Coronary artery (tissue), 2 donors: ENCODE data around the gene LYSMD1.

Experiments used
- DNase-seq: peaks from one replicate; pipeline ENCODE4 v3.0.0-alpha.2; 2017; ENCODE audit warnings: low spot score
- H3K27ac ChIP-seq, 2 donors: fragments of 200-600 bp; sonication (generic); one replicate each; pipeline ENCODE4 v1.5.1; 2016 to 2019
- H3K4me3 ChIP-seq: fragments of 200-600 bp; sonication (generic); 2 replicates; pipeline ENCODE4 v1.5.1; 2016; ENCODE audit warnings: mild to moderate bottlenecking, moderate library complexity
- CTCF ChIP-seq: fragments of 200-600 bp; sonication (generic); IDR thresholded peaks from one replicate; pipeline ENCODE4 v1.5.1; 2019; ENCODE audit warnings: antibody characterized with exemption

The LYSMD1 gene

DNA sequence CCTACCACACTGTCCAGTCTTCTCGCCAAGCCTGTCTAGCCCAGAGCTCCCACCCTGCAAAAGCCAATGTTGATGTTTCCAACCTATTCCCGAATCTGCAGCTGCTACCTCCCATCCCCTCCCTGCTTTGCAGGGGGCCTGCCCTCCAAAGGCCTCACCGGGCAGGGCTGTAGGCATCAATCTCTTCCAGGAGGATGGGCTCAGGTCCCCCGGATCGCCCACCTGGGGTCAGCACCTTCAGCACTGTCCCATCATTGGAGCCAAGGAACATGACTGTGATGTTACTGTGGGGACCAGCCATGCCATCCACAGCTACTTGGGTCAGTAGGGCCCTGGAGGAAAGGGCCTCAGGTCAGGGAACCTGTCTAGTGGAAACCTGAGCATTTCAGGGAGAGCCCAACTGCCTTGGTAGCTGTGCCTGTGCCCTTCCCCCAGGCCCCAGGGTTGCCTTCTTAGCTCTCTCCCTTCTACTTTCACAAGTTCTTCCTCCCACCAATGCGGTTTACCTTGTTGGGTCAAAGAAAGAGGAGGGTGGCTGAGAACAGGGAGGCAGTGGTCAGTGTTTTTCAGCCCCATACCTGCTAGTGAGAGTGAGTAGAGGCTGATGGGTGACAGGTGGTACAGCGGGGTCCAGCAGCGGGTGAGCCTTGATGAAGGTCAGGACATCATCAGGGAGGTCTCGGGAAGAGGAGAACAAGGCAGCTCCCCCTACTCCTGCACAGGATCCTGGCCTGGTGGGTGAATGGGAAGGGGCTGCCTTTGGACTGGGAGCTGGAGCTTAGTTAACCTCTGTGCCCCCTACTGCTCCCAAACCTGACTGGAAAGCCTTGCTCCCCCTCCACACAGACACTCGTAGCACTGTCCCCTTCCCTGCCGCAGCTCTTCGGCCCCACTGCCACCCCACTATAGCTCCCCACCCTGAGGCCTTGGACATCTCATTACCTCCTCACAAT is 30.0 kb downstream of the LYSMD1 start:
- no peak overlapping the region for H3K4me3 ChIP-seq
- DNase-seq: no peak
- no peak overlapping the region for H3K27ac ChIP-seq

DNA sequence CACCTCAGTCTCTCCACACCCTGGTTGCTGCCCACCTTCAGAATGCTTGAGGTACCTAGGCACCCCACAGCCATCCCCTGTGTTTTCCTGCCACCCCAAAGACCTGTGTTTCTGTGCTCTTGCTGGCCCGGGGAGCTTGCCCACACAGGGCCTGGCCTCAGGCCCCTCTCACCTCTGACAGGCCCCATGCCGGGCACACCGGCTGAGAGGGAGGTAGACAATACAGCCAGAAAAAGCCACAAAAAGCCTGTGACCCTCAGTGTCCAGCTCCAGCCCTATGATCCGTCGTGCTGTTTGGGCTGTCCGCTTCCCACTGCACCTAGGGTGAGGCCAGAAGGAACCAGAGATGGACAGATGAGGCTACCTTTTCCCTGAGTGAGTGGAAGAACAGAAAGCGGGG is 30.7 kb downstream of the LYSMD1 start:
- DNase-seq: no peak
- no peak for TF ChIP-seq CTCF
- Histone ChIP-seq H3K4me3 (no peak overlapping the region), H3K27ac (no peak overlapping the region)

More for the DNA sequence above, 30.0 kb downstream of the LYSMD1 start:
- TF ChIP-seq CTCF: no peak

- Histone ChIP-seq H3K4me3 (no peak overlapping the region), H3K27ac (no peak overlapping the region)
- no peak for DNase-seq
- no peak for TF ChIP-seq CTCF
Measured at GRCh38 chr1:151134396-151134795, 31.3 kb downstream of the LYSMD1 start.

DNA sequence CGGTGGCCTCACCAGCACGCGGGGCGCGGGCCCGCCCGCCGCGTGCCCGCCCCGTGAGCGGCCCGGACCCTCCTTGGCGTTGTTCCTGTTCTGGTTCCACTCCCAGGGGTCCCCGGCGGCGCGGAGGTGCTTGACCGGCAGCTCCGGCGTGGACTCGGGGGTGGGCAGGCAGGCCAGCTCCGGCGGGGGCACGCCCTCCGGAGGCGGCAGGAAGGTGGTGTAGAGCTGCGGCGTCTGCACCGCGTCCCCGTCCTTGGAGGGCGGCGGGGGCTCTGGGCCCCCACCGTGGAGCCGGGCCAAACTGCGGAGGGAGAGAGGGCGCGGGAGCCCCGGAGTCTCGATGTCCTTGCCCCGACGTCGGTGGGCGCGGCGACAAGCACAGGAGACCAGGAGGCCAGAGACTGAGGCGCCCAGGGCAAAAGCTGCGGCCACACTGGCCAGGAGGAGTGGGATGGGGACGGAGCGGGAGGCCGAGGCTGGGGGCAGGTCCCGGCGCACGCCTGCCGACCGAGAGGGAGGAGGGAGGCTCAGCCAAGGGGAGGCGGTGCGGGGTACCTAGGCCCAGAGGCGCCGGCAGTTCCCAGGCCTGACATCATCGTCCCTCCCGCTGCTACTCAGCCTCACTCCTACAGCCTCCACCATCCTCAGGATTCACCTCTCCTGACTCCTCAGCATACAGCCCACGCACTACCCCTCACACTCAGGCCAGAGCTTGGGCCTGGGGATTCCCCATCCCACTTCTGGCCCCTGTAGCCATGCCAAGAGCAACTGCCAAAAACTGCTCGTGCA is 32.5 kb downstream of the LYSMD1 start:
- H3K4me3 ChIP-seq: no peak overlapping the region
- no peak overlapping the region for H3K27ac ChIP-seq

DNA sequence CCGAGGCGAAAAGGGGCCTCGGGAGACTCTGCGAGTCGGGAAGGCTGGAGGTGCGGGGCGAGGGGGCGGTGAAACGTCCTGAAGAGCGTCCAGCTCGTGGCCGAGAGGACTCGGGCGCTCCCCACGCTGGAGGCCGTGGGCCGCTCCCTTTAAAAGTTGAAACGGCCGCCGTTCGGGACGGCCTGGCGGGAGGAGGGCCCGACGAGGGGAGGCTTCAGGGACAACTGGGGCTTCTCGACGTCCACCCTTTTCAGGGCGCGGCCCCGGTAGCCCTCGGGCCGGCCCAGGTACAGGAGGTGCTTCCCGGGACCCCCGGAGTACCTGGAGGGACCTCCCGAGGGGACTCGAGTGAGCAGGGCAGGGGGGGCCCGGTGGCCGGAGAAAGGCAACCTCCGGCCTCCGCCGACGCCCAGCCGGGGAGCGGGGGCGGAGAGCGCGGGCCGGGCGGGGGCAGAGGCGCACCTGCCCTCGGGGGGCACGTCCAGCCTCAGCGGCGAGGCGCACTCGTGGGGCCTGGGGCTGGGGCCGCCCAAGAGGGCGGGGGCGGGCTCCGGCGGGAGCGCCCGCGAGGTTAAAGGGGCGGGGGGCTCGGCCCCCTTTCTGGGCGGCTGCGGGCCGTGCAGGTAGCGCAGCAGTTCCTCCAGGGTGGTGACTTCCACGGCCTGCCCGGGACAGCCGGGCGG is 33.2 kb downstream of the LYSMD1 start:
- no peak for TF ChIP-seq CTCF
- Histone ChIP-seq H3K27ac (no peak overlapping the region), H3K4me3 (peak overlapping the region; percentile 70)
- DNase-seq: no peak

More for the DNA sequence above, 32.5 kb downstream of the LYSMD1 start:
- TF ChIP-seq CTCF: no peak
- DNase-seq: no peak

DNA sequence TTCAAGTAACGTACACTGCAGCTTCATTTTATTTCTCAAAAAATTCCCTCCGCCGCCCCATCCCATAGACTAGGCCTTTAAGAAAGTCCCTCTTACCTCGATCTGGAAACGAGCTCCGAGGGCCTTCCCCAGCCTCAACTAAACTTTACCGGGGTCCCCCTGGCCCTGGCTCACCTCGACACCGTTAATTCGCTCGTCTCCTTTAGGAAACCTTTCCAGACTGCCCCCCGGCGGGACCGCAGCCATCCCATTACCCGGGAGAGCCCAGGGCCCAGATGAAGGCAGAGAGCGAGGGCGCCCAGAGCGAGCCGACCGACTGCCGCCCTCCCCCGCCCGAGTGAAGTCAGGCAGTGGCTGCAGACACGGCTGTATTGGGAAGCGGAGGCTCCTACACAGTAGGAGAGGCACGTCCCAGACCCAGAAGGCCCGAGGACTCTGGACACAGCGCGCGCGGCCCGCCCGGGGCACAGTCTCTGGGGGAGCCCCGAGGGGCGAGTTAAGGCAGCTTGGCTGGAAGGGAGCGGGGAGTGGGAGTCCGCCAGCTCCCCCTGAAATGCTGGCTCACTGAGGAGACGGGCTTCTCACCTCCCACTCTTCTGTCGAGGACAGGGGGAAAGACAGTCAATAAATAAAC is 33.9 kb downstream of the LYSMD1 start:
- no peak for TF ChIP-seq CTCF
- DNase-seq: no peak
- H3K27ac ChIP-seq: peak overlapping the region in 1 of 2 donors; percentile 66

More for the DNA sequence above, 33.9 kb downstream of the LYSMD1 start:
- peak overlapping the region; percentile 70 for H3K4me3 ChIP-seq
